HCT116 (cell line): Measurements from ENCODE around the gene FHOD1.

Experiments
- EGR1 ChIP-seq: IDR thresholded peaks from 2 replicates; pipeline ENCODE4 v1.6.1; 2012; ENCODE audit warnings: low read depth
- EZH2 ChIP-seq: fragments of 200-600 bp; sonication (generic); IDR thresholded peaks from 2 replicates; pipeline ENCODE4 v1.6.1; 2017; ENCODE audit warnings: antibody characterized with exemption, mixed run types
- POLR2A ChIP-seq: IDR thresholded peaks from 2 replicates; pipeline ENCODE4 v1.7.0; 2011; ENCODE audit warnings: borderline replicate concordance; ENCODE audit not compliant: insufficient read depth, insufficient read length; ENCODE audit errors: extremely low read depth
- SRF ChIP-seq: IDR thresholded peaks from 2 replicates; pipeline ENCODE4 v1.6.1; 2012; ENCODE audit warnings: low read depth
- TF ChIP-seq, protein P1 (sequence below), 3 experiments: fragments of 200-600 bp in 1 of 3; sonication (generic) in 1 of 3; IDR thresholded peaks in 2 of 3; conservative IDR thresholded peaks in 1 of 3; 2 replicates each; pipeline ENCODE4 v1.5.1; 2012 to 2017; ENCODE audit warnings: low read depth in 2 of 3, low read length in 2 of 3, antibody characterized with exemption in 1 of 3, borderline replicate concordance in 1 of 3, control low read depth in 1 of 3, mild to moderate bottlenecking in 1 of 3, mixed read lengths in 1 of 3, mixed run types in 1 of 3, moderate library complexity in 1 of 3; ENCODE audit not compliant: insufficient read depth in 1 of 3
- TF ChIP-seq, protein P2 (sequence below): IDR thresholded peaks from 2 replicates; pipeline ENCODE4 v1.6.1; 2012

DNA sequence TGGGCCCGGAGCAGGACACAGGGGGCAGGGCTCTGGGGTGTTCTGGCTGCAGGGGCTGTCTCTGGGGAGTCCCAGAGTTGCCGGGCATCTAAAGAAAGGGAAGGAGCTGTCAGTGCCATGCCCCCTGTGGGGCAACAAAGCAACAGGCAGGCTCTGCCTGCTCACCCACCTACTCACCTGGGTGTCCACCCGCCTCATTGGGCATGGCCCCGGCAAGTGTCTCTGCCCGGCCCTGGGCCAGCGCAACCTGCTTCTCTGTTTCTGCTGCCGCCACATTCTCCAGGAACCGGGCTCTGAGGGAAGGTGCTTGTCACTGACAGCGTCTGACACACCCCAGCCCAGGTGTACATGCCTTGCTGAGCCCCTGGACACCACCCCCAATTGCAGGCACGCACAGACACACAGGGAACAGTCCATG, 13.1 kb downstream of the FHOD1 start:
- TF ChIP-seq EGR1 (no peak), SRF (no peak), EZH2 (no peak), POLR2A (no peak)
- TF ChIP-seq, protein P1, sequence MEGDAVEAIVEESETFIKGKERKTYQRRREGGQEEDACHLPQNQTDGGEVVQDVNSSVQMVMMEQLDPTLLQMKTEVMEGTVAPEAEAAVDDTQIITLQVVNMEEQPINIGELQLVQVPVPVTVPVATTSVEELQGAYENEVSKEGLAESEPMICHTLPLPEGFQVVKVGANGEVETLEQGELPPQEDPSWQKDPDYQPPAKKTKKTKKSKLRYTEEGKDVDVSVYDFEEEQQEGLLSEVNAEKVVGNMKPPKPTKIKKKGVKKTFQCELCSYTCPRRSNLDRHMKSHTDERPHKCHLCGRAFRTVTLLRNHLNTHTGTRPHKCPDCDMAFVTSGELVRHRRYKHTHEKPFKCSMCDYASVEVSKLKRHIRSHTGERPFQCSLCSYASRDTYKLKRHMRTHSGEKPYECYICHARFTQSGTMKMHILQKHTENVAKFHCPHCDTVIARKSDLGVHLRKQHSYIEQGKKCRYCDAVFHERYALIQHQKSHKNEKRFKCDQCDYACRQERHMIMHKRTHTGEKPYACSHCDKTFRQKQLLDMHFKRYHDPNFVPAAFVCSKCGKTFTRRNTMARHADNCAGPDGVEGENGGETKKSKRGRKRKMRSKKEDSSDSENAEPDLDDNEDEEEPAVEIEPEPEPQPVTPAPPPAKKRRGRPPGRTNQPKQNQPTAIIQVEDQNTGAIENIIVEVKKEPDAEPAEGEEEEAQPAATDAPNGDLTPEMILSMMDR (IDR thresholded peaks at IDR 0.05 in 2 of 3, conservative IDR thresholded peaks at IDR 0.05 in 1 of 3; ENCODE audit: borderline replicate concordance in 1 of 3, insufficient read depth in 1 of 3, low read depth in 2 of 3, low read length in 2 of 3): no peak
- TF ChIP-seq, protein P2, sequence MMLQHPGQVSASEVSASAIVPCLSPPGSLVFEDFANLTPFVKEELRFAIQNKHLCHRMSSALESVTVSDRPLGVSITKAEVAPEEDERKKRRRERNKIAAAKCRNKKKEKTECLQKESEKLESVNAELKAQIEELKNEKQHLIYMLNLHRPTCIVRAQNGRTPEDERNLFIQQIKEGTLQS: no peak
